Subcutaneous adipose tissue (tissue), 4 donors: ENCODE results near the gene TAOK1. TPM values are rescaled to one million over a fixed set of nuclear protein-coding genes. Genes with fewer than 3 reads are reported as not detected.

Source experiments
- CTCF ChIP-seq: fragments of 450-650 bp; IDR thresholded peaks from one replicate; pipeline ENCODE4 v1.5.1; 2016; ENCODE audit warnings: low read depth, mild to moderate bottlenecking, control low read depth, antibody characterized with exemption, moderate library complexity
- total RNA-seq, 4 donors: library from RNA; depleted of rRNA; stranded (reverse); fragments of >200 nt; gene quantifications; one replicate each; pipeline ENCODE4 v1.1.0, GENCODE V29; 2016

The TAOK1 gene
- total RNA-seq, 4 donors from 2014 or later = 64.8 to 106 (median 79.1) TPM

GRCh38 chr17:29394761-29395160 lies 4.6 kb downstream of the TAOK1 start:
- no peak for TF ChIP-seq CTCF

GRCh38 chr17:29396066-29396465 lies 5.9 kb downstream of the TAOK1 start:
- TF ChIP-seq CTCF = no peak

GRCh38 chr17:29399634-29400033 lies 9.5 kb downstream of the TAOK1 start:
- TF ChIP-seq CTCF = no peak

GRCh38 chr17:29400818-29401217 lies 10.7 kb downstream of the TAOK1 start:
- TF ChIP-seq CTCF = no peak

GRCh38 chr17:29401258-29401657 lies 11.1 kb downstream of the TAOK1 start:
- no peak for TF ChIP-seq CTCF

GRCh38 chr17:29407856-29408255 lies 17.7 kb downstream of the TAOK1 start:
- no peak for TF ChIP-seq CTCF

GRCh38 chr17:29409963-29410362 lies 19.8 kb downstream of the TAOK1 start:
- no peak for TF ChIP-seq CTCF
